ENCODE data around the gene RREB1.

Gene RREB1

GRCh38 chr6:7135755-7136154 lies 28.0 kb downstream of the RREB1 start:
- no peaks in the 10 kb centered on the region for H3K27me3 ChIP-seq (ENCODE audit: insufficient read depth, poor library complexity, severe bottlenecking)
- DNase-seq (ENCODE audit: low read depth in 1 of 2, low spot score in 1 of 2) = no peak
- TF ChIP-seq REST (IDR thresholded peaks at IDR 0.05; ENCODE audit: insufficient replicate concordance, low read depth) (no peak), SPI1 (IDR thresholded peaks at IDR 0.05; ENCODE audit: borderline replicate concordance, low read depth) (no peak), POLR2AphosphoS5 (IDR thresholded peaks at IDR 0.05; ENCODE audit: low read depth) (no peak), CTCF (IDR thresholded peaks at IDR 0.05; ENCODE audit: insufficient read depth, low read length) (no peak), GABPA (IDR thresholded peaks at IDR 0.05; ENCODE audit: low read depth) (no peak)
- H3K4me3 ChIP-seq (replicated peaks; ENCODE audit: insufficient read depth, low read length) = no peak overlapping the region
- H3K27ac ChIP-seq (replicated peaks) = no peak overlapping the region; the same call in 1 of the 2 replicates

GRCh38 chr6:7136859-7137334 lies 29.1 kb downstream of the RREB1 start:
- Histone ChIP-seq H3K4me3 (replicated peaks; ENCODE audit: insufficient read depth, low read length) (no peak overlapping the region), H3K27me3 (ENCODE audit: insufficient read depth, poor library complexity, severe bottlenecking) (no peaks in the 10 kb centered on the region), H3K27ac (replicated peaks) (peak overlapping the region; percentile 96)
- TF ChIP-seq POLR2AphosphoS5 (IDR thresholded peaks at IDR 0.05; ENCODE audit: low read depth) (no peak), CTCF (IDR thresholded peaks at IDR 0.05; ENCODE audit: insufficient read depth, low read length) (no peak), SPI1 (IDR thresholded peaks at IDR 0.05; ENCODE audit: borderline replicate concordance, low read depth) (peak; percentile 62; the same call in 1 of the 2 replicates), REST (IDR thresholded peaks at IDR 0.05; ENCODE audit: insufficient replicate concordance, low read depth) (no peak), GABPA (IDR thresholded peaks at IDR 0.05; ENCODE audit: low read depth) (no peak)
- peak in 1 of 2 experiments; percentile 63 for DNase-seq (ENCODE audit: low read depth in 1 of 2, low spot score in 1 of 2)

- Histone ChIP-seq H3K4me3 (replicated peaks; ENCODE audit: insufficient read depth, low read length) (no peak overlapping the region), H3K27ac (replicated peaks) (peak overlapping the region; percentile 96), H3K27me3 (ENCODE audit: insufficient read depth, poor library complexity, severe bottlenecking) (no peaks in the 10 kb centered on the region)
- TF ChIP-seq CTCF (IDR thresholded peaks at IDR 0.05; ENCODE audit: insufficient read depth, low read length) (no peak), SPI1 (IDR thresholded peaks at IDR 0.05; ENCODE audit: borderline replicate concordance, low read depth) (peak; percentile 29; the same call in 1 of the 2 replicates), GABPA (IDR thresholded peaks at IDR 0.05; ENCODE audit: low read depth) (no peak)
- DNase-seq (ENCODE audit: low read depth in 1 of 2, low spot score in 1 of 2) = peak; percentile 54 to 70
Measured at GRCh38 chr6:7137335-7138045, 29.7 kb downstream of the RREB1 start.
